Neuron (in vitro differentiated cells): Measurements from ENCODE around the gene UBE2G2.
"Not testable (repeated sequence)": the region's sequence is repeated elsewhere in the genome, so short reads cannot be mapped to it uniquely, and the experiment has no call there.

Experiments
- H2AFZ ChIP-seq: one replicate; pipeline ENCODE4 v1.6.1; 2013; ENCODE audit warnings: low read depth, mild to moderate bottlenecking, inconsistent platforms, low read length, moderate library complexity
- H3K27me3 ChIP-seq: one replicate; pipeline ENCODE4 v1.6.1; 2013; ENCODE audit warnings: low read length; ENCODE audit not compliant: insufficient read depth
- H3K36me3 ChIP-seq: one replicate; pipeline ENCODE4 v1.6.1; 2013; ENCODE audit warnings: low read length; ENCODE audit not compliant: insufficient read depth
- H3K4me1 ChIP-seq: one replicate; pipeline ENCODE4 v1.6.1; 2013; ENCODE audit warnings: low read length; ENCODE audit not compliant: insufficient read depth
- H3K4me3 ChIP-seq: 2 replicates; pipeline ENCODE4 v1.5.1; 2013; ENCODE audit warnings: mild to moderate bottlenecking, low read length, moderate library complexity
- H3K9me3 ChIP-seq: one replicate; pipeline ENCODE4 v1.6.1; 2013; ENCODE audit warnings: low read length

The UBE2G2 gene

GRCh38 chr21:44832516-44833255 is 31.1 kb upstream of the UBE2G2 start:
- H3K4me3 ChIP-seq, H3K36me3 ChIP-seq, H3K27me3 ChIP-seq, H3K9me3 ChIP-seq, H3K4me1 ChIP-seq, H2AFZ ChIP-seq: not testable (repeated sequence)

GRCh38 chr21:44831227-44831860 is 29.7 kb upstream of the UBE2G2 start:
- Histone ChIP-seq H2AFZ (no peak overlapping the region), H3K27me3 (peaks cover 2% of the 10 kb centered on the region), H3K4me3 (no peak overlapping the region), H3K36me3 (no peaks in the 10 kb centered on the region), H3K4me1 (peaks cover 5% of the 10 kb centered on the region), H3K9me3 (no peaks in the 10 kb centered on the region)

- no peak overlapping the region for H3K4me3 ChIP-seq
- H3K36me3 ChIP-seq: no peaks in the 10 kb centered on the region
- H3K4me1 ChIP-seq: peaks cover 5% of the 10 kb centered on the region
- H2AFZ ChIP-seq: no peak overlapping the region
- H3K27me3 ChIP-seq: peaks cover 2% of the 10 kb centered on the region
- peaks cover 2% of the 10 kb centered on the region for H3K9me3 ChIP-seq
Measured at GRCh38 chr21:44829507-44830092, 28.0 kb upstream of the UBE2G2 start.

GRCh38 chr21:44828362-44829056 is 26.9 kb upstream of the UBE2G2 start:
- no peak overlapping the region for H2AFZ ChIP-seq
- no peaks in the 10 kb centered on the region for H3K36me3 ChIP-seq
- H3K4me3 ChIP-seq: no peak overlapping the region
- peaks cover 5% of the 10 kb centered on the region for H3K4me1 ChIP-seq
- H3K27me3 ChIP-seq: peaks cover 2% of the 10 kb centered on the region
- H3K9me3 ChIP-seq: peaks cover 4% of the 10 kb centered on the region

- H3K36me3 ChIP-seq: no peaks in the 10 kb centered on the region
- no peak overlapping the region for H2AFZ ChIP-seq
- no peaks in the 10 kb centered on the region for H3K4me1 ChIP-seq
- no peak overlapping the region for H3K4me3 ChIP-seq
- no peaks in the 10 kb centered on the region for H3K27me3 ChIP-seq
- peaks cover 12% of the 10 kb centered on the region for H3K9me3 ChIP-seq
Measured at GRCh38 chr21:44823179-44823660, 21.6 kb upstream of the UBE2G2 start.

- Histone ChIP-seq H2AFZ (no peak overlapping the region), H3K9me3 (peaks cover 12% of the 10 kb centered on the region), H3K27me3 (no peaks in the 10 kb centered on the region), H3K36me3 (no peaks in the 10 kb centered on the region), H3K4me1 (no peaks in the 10 kb centered on the region), H3K4me3 (no peak overlapping the region)
Measured at GRCh38 chr21:44822484-44823178, 21.0 kb upstream of the UBE2G2 start.

GRCh38 chr21:44820851-44821250 is 19.2 kb upstream of the UBE2G2 start:
- Histone ChIP-seq H2AFZ (no peak overlapping the region), H3K4me3 (no peak overlapping the region), H3K36me3 (no peaks in the 10 kb centered on the region), H3K4me1 (peaks cover 7% of the 10 kb centered on the region), H3K27me3 (no peaks in the 10 kb centered on the region), H3K9me3 (peaks cover 11% of the 10 kb centered on the region)

GRCh38 chr21:44819283-44820243 is 17.9 kb upstream of the UBE2G2 start:
- peaks cover 11% of the 10 kb centered on the region for H3K9me3 ChIP-seq
- H3K4me3 ChIP-seq: no peak overlapping the region
- no peak overlapping the region for H2AFZ ChIP-seq
- no peaks in the 10 kb centered on the region for H3K27me3 ChIP-seq
- H3K36me3 ChIP-seq: no peaks in the 10 kb centered on the region
- H3K4me1 ChIP-seq: peaks cover 7% of the 10 kb centered on the region

- Histone ChIP-seq H3K4me3 (peak overlapping the region; percentile 67), H2AFZ (peak overlapping the region; percentile 97), H3K36me3 (peaks cover 2% of the 10 kb centered on the region), H3K9me3 (peaks cover 9% of the 10 kb centered on the region), H3K4me1 (peaks cover 7% of the 10 kb centered on the region), H3K27me3 (no peaks in the 10 kb centered on the region)
Measured at GRCh38 chr21:44818640-44819011, 17.0 kb upstream of the UBE2G2 start.

- Histone ChIP-seq H3K4me1 (peaks cover 7% of the 10 kb centered on the region), H3K36me3 (peaks cover 7% of the 10 kb centered on the region), H3K27me3 (no peaks in the 10 kb centered on the region), H3K9me3 (peaks cover 8% of the 10 kb centered on the region), H3K4me3 (peak within 1 kb of the TSS; percentile 67), H2AFZ (peak within 1 kb of the TSS; percentile 97)
Measured at GRCh38 chr21:44817914-44818639, 16.5 kb upstream of the UBE2G2 start, which contains the start of gene SUMO3. TSS of gene SUMO3 (minus strand) at chr21:44818062. CDS start at chr21:44817968, 94 bp downstream.

- peaks cover 8% of the 10 kb centered on the region for H3K9me3 ChIP-seq
- peak overlapping the region; percentile 97 for H2AFZ ChIP-seq
- H3K27me3 ChIP-seq: no peaks in the 10 kb centered on the region
- peaks cover 11% of the 10 kb centered on the region for H3K36me3 ChIP-seq
- peaks cover 7% of the 10 kb centered on the region for H3K4me1 ChIP-seq
- H3K4me3 ChIP-seq: peak overlapping the region; percentile 67
Measured at GRCh38 chr21:44817506-44817880, 15.9 kb upstream of the UBE2G2 start.
